ENCODE measurements around the gene CSF3R. TPM values are rescaled to one million over a fixed set of nuclear protein-coding genes. Genes with fewer than 3 reads are reported as not detected.

CSF3R gene
- total RNA-seq, result 1 to 10 TPM in 3 of 4 donors, under 1 TPM in 1; 0.60 to 2.7 (median 2.1) TPM

DNA sequence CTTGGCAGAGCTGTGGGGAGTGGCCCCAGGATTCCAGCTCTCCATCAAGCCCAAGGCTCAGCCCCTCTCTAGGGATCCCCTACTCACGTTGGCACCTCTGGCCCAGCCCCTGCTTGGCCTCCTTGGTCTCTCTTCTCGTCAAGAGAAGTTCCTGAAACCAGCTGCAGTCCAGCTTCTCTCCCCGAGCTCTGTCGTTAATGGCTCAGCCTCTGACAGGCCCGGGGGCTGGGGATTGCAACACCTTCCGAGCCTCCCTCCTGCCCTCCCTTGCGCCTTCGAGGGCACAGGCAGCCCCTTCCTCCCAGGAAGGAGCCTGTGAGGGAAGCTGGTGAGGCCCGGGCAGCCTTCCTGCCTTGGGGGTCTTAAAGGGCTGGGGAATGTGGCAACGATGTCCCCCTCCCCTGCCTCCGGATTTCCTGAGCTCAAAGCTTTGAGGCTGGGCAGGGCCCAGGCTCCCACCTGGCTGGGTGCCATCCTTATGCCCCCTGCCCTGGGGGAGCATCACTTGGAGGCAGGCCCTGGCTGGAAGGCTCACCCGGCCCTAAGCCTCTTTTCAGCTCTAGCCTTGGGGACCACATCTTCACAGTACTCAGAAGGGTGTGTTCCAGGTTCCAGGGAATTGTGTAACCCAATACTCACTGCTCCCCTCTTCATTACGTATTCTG lies at the start of gene CSF3R:
Gene CSF3R (minus strand): TSS at position 190 of the 665 bp plus-strand sequence. CDS start 3,417 bp downstream, outside the sequence.
- 44% methylated on average over 10 of the region's 13 CpGs for WGBS
- no peak for TF ChIP-seq POLR2AphosphoS5 (IDR thresholded peaks at IDR 0.05)
- TF ChIP-seq POLR2A (IDR thresholded peaks at IDR 0.05), result no peak
- TF ChIP-seq, protein P1, sequence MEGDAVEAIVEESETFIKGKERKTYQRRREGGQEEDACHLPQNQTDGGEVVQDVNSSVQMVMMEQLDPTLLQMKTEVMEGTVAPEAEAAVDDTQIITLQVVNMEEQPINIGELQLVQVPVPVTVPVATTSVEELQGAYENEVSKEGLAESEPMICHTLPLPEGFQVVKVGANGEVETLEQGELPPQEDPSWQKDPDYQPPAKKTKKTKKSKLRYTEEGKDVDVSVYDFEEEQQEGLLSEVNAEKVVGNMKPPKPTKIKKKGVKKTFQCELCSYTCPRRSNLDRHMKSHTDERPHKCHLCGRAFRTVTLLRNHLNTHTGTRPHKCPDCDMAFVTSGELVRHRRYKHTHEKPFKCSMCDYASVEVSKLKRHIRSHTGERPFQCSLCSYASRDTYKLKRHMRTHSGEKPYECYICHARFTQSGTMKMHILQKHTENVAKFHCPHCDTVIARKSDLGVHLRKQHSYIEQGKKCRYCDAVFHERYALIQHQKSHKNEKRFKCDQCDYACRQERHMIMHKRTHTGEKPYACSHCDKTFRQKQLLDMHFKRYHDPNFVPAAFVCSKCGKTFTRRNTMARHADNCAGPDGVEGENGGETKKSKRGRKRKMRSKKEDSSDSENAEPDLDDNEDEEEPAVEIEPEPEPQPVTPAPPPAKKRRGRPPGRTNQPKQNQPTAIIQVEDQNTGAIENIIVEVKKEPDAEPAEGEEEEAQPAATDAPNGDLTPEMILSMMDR (IDR thresholded peaks at IDR 0.05), result no peak
- TF ChIP-seq EP300 (IDR thresholded peaks at IDR 0.05), result no peak
- peak within 1 kb of the TSS; percentile 17 for H3K4me3 ChIP-seq

DNA sequence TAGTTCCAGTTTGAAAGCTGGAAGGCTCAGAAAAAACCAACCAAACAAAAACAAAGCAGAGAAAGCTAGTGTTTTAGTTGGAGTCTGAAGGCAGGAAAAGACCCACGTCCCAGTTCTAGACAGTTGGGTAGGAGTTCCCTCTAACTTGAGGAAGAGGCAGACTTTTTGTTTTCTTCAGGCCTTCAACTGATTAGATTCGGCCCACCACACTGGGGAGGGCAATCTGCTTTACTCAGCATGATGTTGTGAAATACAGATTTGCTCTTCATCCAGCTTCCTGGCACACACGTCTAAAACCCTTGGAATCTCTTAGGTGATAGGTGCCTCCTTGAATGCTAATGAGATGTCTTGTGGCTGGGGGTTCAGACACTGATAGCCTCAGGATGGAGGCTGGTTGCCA lies 49.1 kb upstream of the CSF3R start:
- H3K4me3 ChIP-seq, result no peak overlapping the region
- peaks cover 19% of the 10 kb centered on the region for H3K27me3 ChIP-seq
- H3K9me3 ChIP-seq, result no peaks in the 10 kb centered on the region
- no peak overlapping the region for H3K27ac ChIP-seq
- no peak for DNase-seq (ENCODE audit: low spot score in 2 of 2)
- no peaks in the 10 kb centered on the region for H3K36me3 ChIP-seq
- WGBS, result 62% methylated on average over 3 of the region's 3 CpGs
- TF ChIP-seq, protein P1 (IDR thresholded peaks at IDR 0.05), result no peak
- TF ChIP-seq EP300 (IDR thresholded peaks at IDR 0.05) (no peak), POLR2AphosphoS5 (IDR thresholded peaks at IDR 0.05) (no peak), POLR2A (IDR thresholded peaks at IDR 0.05) (no peak)
- no peaks in the 10 kb centered on the region for H3K4me1 ChIP-seq

More for the DNA sequence above, at the start of gene CSF3R:
- Histone ChIP-seq H3K27me3 (no peaks in the 10 kb centered on the region), H3K27ac (no peak within 1 kb of the TSS), H3K4me1 (no peaks in the 10 kb centered on the region), H3K36me3 (no peaks in the 10 kb centered on the region), H3K9me3 (no peaks in the 10 kb centered on the region)
- no peak for DNase-seq (ENCODE audit: low spot score in 2 of 2)

DNA sequence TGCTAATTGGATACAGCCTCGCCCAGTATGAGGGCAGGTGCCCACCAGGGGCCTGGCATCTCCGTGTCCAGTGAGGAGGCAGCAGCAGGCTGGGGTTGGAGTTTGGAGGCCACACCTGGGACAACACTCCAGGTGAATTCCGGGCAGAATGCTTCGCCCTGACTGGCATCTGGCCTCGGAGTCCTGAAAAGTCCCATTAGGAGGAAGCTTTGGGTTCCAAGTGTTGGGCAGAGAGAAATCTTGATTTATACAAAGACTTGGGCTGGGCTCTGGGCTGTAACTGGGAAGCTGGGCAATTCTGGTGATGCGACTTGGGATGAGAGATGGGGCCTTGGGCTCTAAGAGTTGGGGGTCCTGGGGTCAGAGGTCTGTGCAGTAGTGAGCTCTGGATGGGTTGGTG lies 48.1 kb upstream of the CSF3R start:
- Histone ChIP-seq H3K27me3 (peaks cover 19% of the 10 kb centered on the region), H3K27ac (no peak overlapping the region), H3K4me1 (no peaks in the 10 kb centered on the region), H3K9me3 (no peaks in the 10 kb centered on the region), H3K4me3 (no peak overlapping the region), H3K36me3 (no peaks in the 10 kb centered on the region)
- TF ChIP-seq, protein P1 (IDR thresholded peaks at IDR 0.05), result no peak
- TF ChIP-seq POLR2A (IDR thresholded peaks at IDR 0.05), result no peak
- TF ChIP-seq EP300 (IDR thresholded peaks at IDR 0.05), result no peak
- no peak for TF ChIP-seq POLR2AphosphoS5 (IDR thresholded peaks at IDR 0.05)
- DNase-seq (ENCODE audit: low spot score in 2 of 2), result peak; percentile 20 to 55
- 60% methylated on average over 6 of the region's 6 CpGs for WGBS

DNA sequence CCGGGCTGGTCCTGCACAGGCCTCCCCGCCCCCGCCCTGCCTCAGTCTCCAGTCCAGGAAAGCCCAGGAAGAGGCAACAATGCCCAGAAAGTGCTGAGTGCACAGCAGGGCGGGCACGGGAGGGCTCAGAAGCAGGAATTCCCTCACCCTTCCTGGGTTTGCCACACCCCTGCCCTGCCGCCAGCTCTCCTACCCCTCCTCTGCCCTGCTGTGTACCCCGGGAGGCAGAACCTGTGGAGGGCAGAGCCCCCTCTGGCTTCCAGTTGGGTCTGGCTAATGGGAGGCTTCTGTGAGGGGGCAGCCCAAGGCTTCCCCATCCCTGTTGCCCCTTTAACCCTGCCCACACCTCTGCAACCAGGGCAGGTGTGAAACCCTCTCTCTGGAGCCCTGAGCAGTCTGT lies 47.5 kb upstream of the CSF3R start:
- Histone ChIP-seq H3K36me3 (no peaks in the 10 kb centered on the region), H3K27ac (no peak overlapping the region), H3K4me1 (no peaks in the 10 kb centered on the region), H3K27me3 (peaks cover 19% of the 10 kb centered on the region), H3K9me3 (no peaks in the 10 kb centered on the region), H3K4me3 (no peak overlapping the region)
- 50% methylated on average over 7 of the region's 7 CpGs for WGBS
- TF ChIP-seq POLR2A (IDR thresholded peaks at IDR 0.05) (no peak), POLR2AphosphoS5 (IDR thresholded peaks at IDR 0.05) (no peak), EP300 (IDR thresholded peaks at IDR 0.05) (no peak)
- TF ChIP-seq, protein P1 (IDR thresholded peaks at IDR 0.05), result no peak
- DNase-seq (ENCODE audit: low spot score in 2 of 2), result peak; percentile 21 to 59

- Histone ChIP-seq H3K27me3 (peaks cover 19% of the 10 kb centered on the region), H3K4me3 (no peak overlapping the region), H3K27ac (no peak overlapping the region), H3K9me3 (no peaks in the 10 kb centered on the region), H3K4me1 (no peaks in the 10 kb centered on the region), H3K36me3 (no peaks in the 10 kb centered on the region)
- DNase-seq (ENCODE audit: low spot score in 2 of 2), result peak in 1 of 2 donors; percentile 23
- 42% methylated on average over 3 of the region's 3 CpGs for WGBS
- TF ChIP-seq EP300 (IDR thresholded peaks at IDR 0.05), result no peak
- no peak for TF ChIP-seq POLR2AphosphoS5 (IDR thresholded peaks at IDR 0.05)
- TF ChIP-seq POLR2A (IDR thresholded peaks at IDR 0.05), result no peak
- TF ChIP-seq, protein P1 (IDR thresholded peaks at IDR 0.05), result no peak
Observed at GRCh38 chr1:36529769-36530260, 47.1 kb upstream of the CSF3R start.

All from suprapubic skin (tissue), 4 donors.